K562 (cell line): ENCODE results near the gene NCL. TPM values are rescaled to one million over a fixed set of nuclear protein-coding genes. Genes with fewer than 3 reads are reported as not detected.

Experiments used
- CBX3 ChIP-seq, 2 experiments: IDR thresholded peaks; 1 replicate in 1 of 2; 2 replicates in 1 of 2; pipeline ENCODE4 v1.6.1; 2012; ENCODE audit warnings: inconsistent platforms in 2 of 2, low read length in 2 of 2, borderline replicate concordance in 1 of 2, control low read depth in 1 of 2
- GABPB1 ChIP-seq: sonication (generic); formaldehyde crosslinking; IDR thresholded peaks from 2 replicates; pipeline ENCODE4 v1.8.0; 2022; ENCODE audit warnings: mild to moderate bottlenecking, missing genetic modification reagents
- HMGN3 ChIP-seq: IDR thresholded peaks from 2 replicates; pipeline ENCODE4 v1.6.1; 2011; ENCODE audit warnings: borderline replicate concordance, low read depth, mild to moderate bottlenecking, mixed read lengths, low read length; ENCODE audit not compliant: insufficient read length; ENCODE audit errors: extremely low read depth
- JUND ChIP-seq, 2 experiments: IDR thresholded peaks; 2 replicates in 1 of 2; 3 replicates in 1 of 2; pipeline ENCODE4 v1.6.1; 2011; ENCODE audit warnings: borderline replicate concordance in 2 of 2, low read depth in 2 of 2, low read length in 2 of 2, improper control_type of control experiment in 1 of 2, missing biosample characterization in 1 of 2, missing genetic modification characterization in 1 of 2, missing genetic modification reagents in 1 of 2
- REST ChIP-seq, 2 experiments: fragments of 450-650 bp; formaldehyde crosslinking in 1 of 2; IDR thresholded peaks; 2 replicates each; pipeline versions ENCODE4 v1.4.0 to v1.6.1; 2014 to 2020; ENCODE audit warnings: mild to moderate bottlenecking in 2 of 2, borderline replicate concordance in 1 of 2, low read depth in 1 of 2
- TAF1 ChIP-seq: IDR thresholded peaks from 2 replicates; pipeline ENCODE4 v1.6.1; 2011; ENCODE audit warnings: mild to moderate bottlenecking, low read length, moderate library complexity; ENCODE audit not compliant: insufficient read depth, control insufficient read depth, severe bottlenecking; ENCODE audit errors: extremely low read depth
- ZBTB33 ChIP-seq: sonication (generic); formaldehyde crosslinking; IDR thresholded peaks from 2 replicates; pipeline ENCODE4 v1.8.1; 2023; ENCODE audit warnings: mild to moderate bottlenecking, missing genetic modification reagents
- ZNF184 ChIP-seq: sonication (generic); formaldehyde crosslinking; IDR thresholded peaks from 2 replicates; pipeline ENCODE4 v1.5.0; 2020; ENCODE audit warnings: missing genetic modification reagents
- ZNF354B ChIP-seq: fragments of 250-450 bp; sonication (Bioruptor Pico); IDR thresholded peaks from 2 replicates; pipeline ENCODE4 v1.4.0; 2020
- ZNF584 ChIP-seq: fragments of 200-800 bp; sonication (Bioruptor generic); IDR thresholded peaks from 2 replicates; pipeline ENCODE4 v1.6.1; 2016; ENCODE audit warnings: low read depth, mild to moderate bottlenecking, missing genetic modification characterization, missing compliant biosample characterization
- polyA plus RNA-seq, 8 experiments: library from polyadenylated mRNA; depleted of rRNA in 4 of 8; stranded (reverse) in 5 of 8; unstranded in 3 of 8; fragments of >200 nt; fragmentation: Nextera tagmentation in 2 of 8; fragmentation: Illumina TruSeq in 1 of 8; extraction: Ambion mirVana in 2 of 8; extraction: Trizol in 1 of 8; gene quantifications; 2 replicates each; pipeline versions ENCODE4 v1.2.1 to v1.2.3, GENCODE V29; 2011 to 2014; ENCODE audit warnings: inconsistent platforms in 1 of 8, missing spikeins in 1 of 8
- total RNA-seq, 7 experiments: library from RNA; depleted of rRNA in 6 of 7; stranded (reverse); fragments of >200 nt in 6 of 7; fragmentation: Illumina TruSeq in 2 of 7; extraction: Trizol in 2 of 7; gene quantifications; 2 replicates each; pipeline versions ENCODE4 v1.2.1 to v1.2.3, GENCODE V29; 2011 to 2021; ENCODE audit warnings: low replicate concordance in 1 of 7

Gene NCL
- total and polyA plus RNA-seq, 9 of the 15 experiments (the other 6 are each of a cell fraction or from before 2014, with no cell fraction given), result 80.9 to 732 (median 361) TPM

GRCh38 chr2:231489990-231490389 is 25.7 kb upstream of the NCL start (continued):
- TF ChIP-seq REST (IDR thresholded peaks at IDR 0.05; ENCODE audit: borderline replicate concordance) (0 out of 2 replicates have a peak, but pooled peaks have one; percentile 8), REST (CRISPR knock-in tag; IDR thresholded peaks at IDR 0.05; ENCODE audit: low read depth) (no peak), CBX3 (IDR thresholded peaks at IDR 0.05; ENCODE audit: borderline replicate concordance in 1 of 2, low read length in 2 of 2) (no peak), ZBTB33 (CRISPR knock-in tag) (peak; percentile 63; the same call in 1 of the 2 replicates), ZNF184 (no peak), GABPB1 (CRISPR knock-in tag) (no peak), HMGN3 (no peak), TAF1 (no peak), ZNF354B (CRISPR knock-in tag) (no peak), JUND (IDR thresholded peaks at IDR 0.05; ENCODE audit: borderline replicate concordance, low read depth, low read length) (no peak), JUND (tag; IDR thresholded peaks at IDR 0.05; ENCODE audit: borderline replicate concordance, low read depth, low read length) (no peak), ZNF584 (CRISPR knock-in tag) (no peak)
